T-helper 1 cell treated with Interleukin-12 subunit alpha and Interleukin-12 subunit beta and Interleukin-4 antibody, amounts not matched to agents 30 μg/mL and 1 μg/mL, for 36 hours (primary cell): ENCODE results near the gene NUDT4.

ENCODE experiments used
- H3K27ac Mint-ChIP-seq: one replicate; pipeline ENCODE4 v1.8.0; 2021; ENCODE audit warnings: mild to moderate bottlenecking, mixed read lengths
- H3K27me3 Mint-ChIP-seq: one replicate; pipeline ENCODE4 v1.8.0; 2021; ENCODE audit warnings: low read depth, mixed read lengths
- H3K36me3 Mint-ChIP-seq: one replicate; pipeline ENCODE4 v1.8.0; 2021; ENCODE audit warnings: low read depth, mixed read lengths
- H3K4me1 Mint-ChIP-seq: one replicate; pipeline ENCODE4 v1.8.0; 2021; ENCODE audit warnings: low read depth, mixed read lengths
- H3K4me3 Mint-ChIP-seq: one replicate; pipeline ENCODE4 v1.8.0; 2021; ENCODE audit warnings: mild to moderate bottlenecking, moderate library complexity, mixed read lengths
- H3K9me3 Mint-ChIP-seq: one replicate; pipeline ENCODE4 v1.8.0; 2021; ENCODE audit warnings: mixed read lengths

NUDT4 gene

GRCh38 chr12:93377252-93378195, at the start of gene NUDT4:
Gene NUDT4, plus strand, starts transcription at chr12:93377925. Its CDS starts 398 bp downstream, at chr12:93378323.
- Mint-ChIP-seq H3K4me1 (peaks cover 31% of the 10 kb centered on the region), H3K9me3 (no peaks in the 10 kb centered on the region), H3K27me3 (no peaks in the 10 kb centered on the region), H3K36me3 (peaks cover 7% of the 10 kb centered on the region), H3K27ac (peak within 1 kb of the TSS; percentile 100), H3K4me3 (peak within 1 kb of the TSS; percentile 100)

GRCh38 chr12:93333054-93333453, 44.7 kb upstream of the NUDT4 start:
- H3K36me3 Mint-ChIP-seq = no peaks in the 10 kb centered on the region
- H3K27me3 Mint-ChIP-seq = no peaks in the 10 kb centered on the region
- no peak overlapping the region for H3K4me3 Mint-ChIP-seq
- no peaks in the 10 kb centered on the region for H3K9me3 Mint-ChIP-seq
- no peaks in the 10 kb centered on the region for H3K4me1 Mint-ChIP-seq
- no peak overlapping the region for H3K27ac Mint-ChIP-seq

DNA sequence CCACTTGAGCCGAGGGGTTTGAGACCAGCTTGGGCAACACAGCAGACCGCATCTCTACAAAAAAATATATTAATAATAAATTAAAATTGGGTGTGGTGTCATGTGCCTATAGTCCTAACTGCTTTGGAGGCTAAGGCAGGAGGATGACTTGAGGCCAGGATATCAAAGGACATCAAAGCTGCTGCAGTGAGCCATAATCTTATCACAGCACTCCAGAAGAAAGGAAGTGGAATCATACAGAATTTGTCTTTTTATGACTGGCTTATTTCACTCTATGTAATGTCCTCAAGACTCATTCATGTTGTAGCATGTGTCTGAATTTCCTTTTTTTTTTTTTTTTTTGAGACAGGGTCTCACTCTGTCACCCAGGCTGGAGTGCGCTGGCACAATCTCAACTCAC, 43.9 kb upstream of the NUDT4 start:
- no peaks in the 10 kb centered on the region for H3K9me3 Mint-ChIP-seq
- H3K36me3 Mint-ChIP-seq = no peaks in the 10 kb centered on the region
- no peak overlapping the region for H3K27ac Mint-ChIP-seq
- H3K4me1 Mint-ChIP-seq = no peaks in the 10 kb centered on the region
- no peaks in the 10 kb centered on the region for H3K27me3 Mint-ChIP-seq
- H3K4me3 Mint-ChIP-seq = no peak overlapping the region

DNA sequence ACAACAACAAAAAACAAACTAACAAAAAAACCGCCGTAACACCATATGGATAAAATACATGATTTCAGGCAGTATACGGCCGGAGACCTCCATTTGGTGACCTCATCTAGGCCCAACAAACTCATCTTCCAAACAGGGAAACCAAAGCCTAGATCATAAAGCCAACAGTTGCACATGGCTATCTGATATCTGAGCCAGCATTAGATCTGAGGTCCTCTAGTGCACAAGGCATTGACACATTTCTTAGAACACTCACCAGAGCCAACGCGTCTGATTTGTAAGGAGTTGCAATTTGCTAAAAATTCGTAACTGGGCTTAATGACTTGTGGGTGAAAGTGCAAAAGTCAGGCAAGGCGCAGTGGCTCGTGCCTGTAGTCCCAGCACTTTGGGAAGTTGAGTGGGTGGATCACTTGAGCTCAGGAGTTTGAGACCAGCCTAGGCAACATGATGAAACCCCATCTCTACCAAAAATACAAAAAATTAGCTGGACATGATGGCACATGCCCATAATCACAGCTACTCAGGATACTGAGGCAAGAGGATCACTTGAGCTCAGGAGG, 42.0 kb upstream of the NUDT4 start:
- Mint-ChIP-seq H3K4me3 (no peak overlapping the region), H3K36me3 (no peaks in the 10 kb centered on the region), H3K4me1 (no peaks in the 10 kb centered on the region), H3K27ac (no peak overlapping the region), H3K9me3 (no peaks in the 10 kb centered on the region), H3K27me3 (no peaks in the 10 kb centered on the region)

- Mint-ChIP-seq H3K27me3 (no peaks in the 10 kb centered on the region), H3K27ac (no peak overlapping the region), H3K4me3 (no peak overlapping the region), H3K36me3 (no peaks in the 10 kb centered on the region), H3K4me1 (no peaks in the 10 kb centered on the region), H3K9me3 (no peaks in the 10 kb centered on the region)
These were observed 41.4 kb upstream of the NUDT4 start for GRCh38 chr12:93336291-93336741.

DNA sequence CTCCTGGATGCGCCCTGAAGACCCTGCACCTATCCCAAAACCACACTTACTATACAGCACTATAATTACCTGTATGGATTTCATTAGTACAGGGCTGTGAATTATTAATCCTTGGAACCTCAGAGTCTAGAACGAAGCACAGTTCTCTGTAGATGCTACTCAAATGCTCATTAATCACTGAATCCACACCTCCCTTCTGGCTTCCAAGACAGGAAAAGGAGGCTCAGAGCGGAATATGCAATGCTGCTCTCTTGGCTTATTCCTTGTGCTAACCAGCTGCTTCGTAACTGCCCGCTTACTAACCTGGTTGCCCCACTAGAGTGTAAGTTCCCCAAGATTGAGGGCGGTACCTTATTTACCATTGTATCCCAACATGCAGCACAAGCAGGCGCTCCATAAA, 39.1 kb upstream of the NUDT4 start:
- Mint-ChIP-seq H3K27me3 (no peaks in the 10 kb centered on the region), H3K36me3 (no peaks in the 10 kb centered on the region), H3K4me3 (no peak overlapping the region), H3K9me3 (no peaks in the 10 kb centered on the region), H3K27ac (no peak overlapping the region), H3K4me1 (no peaks in the 10 kb centered on the region)

DNA sequence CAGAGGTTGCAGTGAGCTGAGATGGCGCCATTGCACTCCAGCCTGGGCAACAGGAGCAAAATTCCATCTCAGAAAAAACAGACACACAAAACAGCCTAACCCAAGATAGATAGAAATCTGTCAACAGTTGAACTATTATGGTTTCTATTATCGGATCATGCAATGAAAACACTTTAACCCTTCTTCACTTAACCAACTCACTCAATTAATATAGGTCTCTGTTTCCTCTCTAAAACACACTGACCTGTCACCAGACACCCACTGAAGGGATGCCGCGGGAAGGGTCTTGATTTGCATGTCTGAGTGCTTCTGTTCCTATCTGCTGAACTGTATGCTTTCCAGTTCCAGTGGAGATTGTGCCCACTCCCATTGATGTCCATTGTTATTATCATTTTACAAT, 38.0 kb upstream of the NUDT4 start:
- Mint-ChIP-seq H3K4me1 (no peaks in the 10 kb centered on the region), H3K4me3 (no peak overlapping the region), H3K27ac (no peak overlapping the region), H3K27me3 (no peaks in the 10 kb centered on the region), H3K36me3 (no peaks in the 10 kb centered on the region), H3K9me3 (no peaks in the 10 kb centered on the region)

DNA sequence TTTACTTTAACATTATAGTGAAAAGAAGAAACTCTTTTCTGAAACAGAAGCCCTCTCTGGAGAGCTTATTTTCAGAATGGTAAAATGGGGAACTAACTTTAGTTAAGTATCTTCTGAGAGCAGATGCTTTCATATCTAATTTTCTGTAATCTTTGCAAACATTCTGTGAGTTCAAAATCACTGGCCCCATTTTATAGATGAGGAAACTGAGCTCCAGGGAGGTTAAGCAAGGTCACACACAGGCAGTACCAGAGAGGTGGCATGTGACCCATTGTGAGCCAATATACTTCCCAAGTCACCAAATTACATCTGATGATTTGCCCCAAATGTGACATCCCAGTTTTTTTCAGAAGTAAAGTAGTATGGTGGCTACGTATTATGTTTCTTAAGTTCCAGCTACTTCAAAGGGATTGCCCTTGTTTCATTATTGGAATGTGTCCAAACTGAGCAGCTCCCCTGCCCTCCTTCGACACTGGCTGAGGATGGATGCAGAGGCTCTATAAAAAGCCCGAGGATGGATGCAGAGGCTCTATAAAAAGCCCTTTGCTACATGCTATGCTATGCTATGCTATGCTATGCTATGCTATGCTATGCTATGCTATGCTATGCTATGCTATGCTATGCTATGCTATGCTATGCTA, 36.2 kb upstream of the NUDT4 start:
- Mint-ChIP-seq H3K36me3 (no peaks in the 10 kb centered on the region), H3K27me3 (no peaks in the 10 kb centered on the region), H3K27ac (no peak overlapping the region), H3K4me1 (no peaks in the 10 kb centered on the region), H3K4me3 (no peak overlapping the region), H3K9me3 (no peaks in the 10 kb centered on the region)

- no peak overlapping the region for H3K4me3 Mint-ChIP-seq
- no peaks in the 10 kb centered on the region for H3K27me3 Mint-ChIP-seq
- H3K36me3 Mint-ChIP-seq = no peaks in the 10 kb centered on the region
- no peaks in the 10 kb centered on the region for H3K4me1 Mint-ChIP-seq
- H3K9me3 Mint-ChIP-seq = no peaks in the 10 kb centered on the region
- no peak overlapping the region for H3K27ac Mint-ChIP-seq
These were observed 30.5 kb upstream of the NUDT4 start for GRCh38 chr12:93347054-93347785.

- H3K27ac Mint-ChIP-seq = no peak overlapping the region
- no peaks in the 10 kb centered on the region for H3K27me3 Mint-ChIP-seq
- H3K4me3 Mint-ChIP-seq = no peak overlapping the region
- H3K36me3 Mint-ChIP-seq = no peaks in the 10 kb centered on the region
- H3K9me3 Mint-ChIP-seq = no peaks in the 10 kb centered on the region
- no peaks in the 10 kb centered on the region for H3K4me1 Mint-ChIP-seq
These were observed 28.9 kb upstream of the NUDT4 start for GRCh38 chr12:93348575-93349435.

GRCh38 chr12:93351726-93352125, 26.0 kb upstream of the NUDT4 start:
- Mint-ChIP-seq H3K9me3 (no peaks in the 10 kb centered on the region), H3K4me3 (no peak overlapping the region), H3K27me3 (no peaks in the 10 kb centered on the region)

GRCh38 chr12:93352321-93352720, 25.4 kb upstream of the NUDT4 start:
- Mint-ChIP-seq H3K27ac (no peak overlapping the region), H3K4me1 (no peaks in the 10 kb centered on the region), H3K4me3 (no peak overlapping the region), H3K9me3 (no peaks in the 10 kb centered on the region), H3K27me3 (no peaks in the 10 kb centered on the region), H3K36me3 (no peaks in the 10 kb centered on the region)

More at GRCh38 chr12:93351726-93352125, 26.0 kb upstream of the NUDT4 start:
- no peak overlapping the region for H3K27ac Mint-ChIP-seq
- no peaks in the 10 kb centered on the region for H3K4me1 Mint-ChIP-seq
- no peaks in the 10 kb centered on the region for H3K36me3 Mint-ChIP-seq

GRCh38 chr12:93356214-93356613, 21.5 kb upstream of the NUDT4 start:
- H3K27ac Mint-ChIP-seq = no peak overlapping the region

GRCh38 chr12:93358058-93358457, 19.7 kb upstream of the NUDT4 start:
- H3K27me3 Mint-ChIP-seq = no peaks in the 10 kb centered on the region
- H3K4me1 Mint-ChIP-seq = no peaks in the 10 kb centered on the region
- no peak overlapping the region for H3K27ac Mint-ChIP-seq
- H3K4me3 Mint-ChIP-seq = no peak overlapping the region
- H3K9me3 Mint-ChIP-seq = no peaks in the 10 kb centered on the region
- no peaks in the 10 kb centered on the region for H3K36me3 Mint-ChIP-seq

More at GRCh38 chr12:93356214-93356613, 21.5 kb upstream of the NUDT4 start:
- Mint-ChIP-seq H3K4me1 (no peaks in the 10 kb centered on the region), H3K4me3 (no peak overlapping the region), H3K9me3 (no peaks in the 10 kb centered on the region), H3K27me3 (no peaks in the 10 kb centered on the region), H3K36me3 (no peaks in the 10 kb centered on the region)
